B cell (primary cell): ENCODE measurements around the gene SMPX. TPM values are rescaled to one million over a fixed set of nuclear protein-coding genes. Genes with fewer than 3 reads are reported as not detected.

Experiments used
- ATAC-seq: fragments of 200-7000 bp; cut with Tn5 transposase; one replicate; pipeline ENCODE4 v1.10.0; 2021; ENCODE audit warnings: low read depth, mild to moderate bottlenecking, moderate number of reproducible peaks, moderate library complexity
- CTCF ChIA-PET: fragments of 350-600 bp; sonication (Branson Sonifier 250); formaldehyde crosslinking; loops from one replicate; lab custom pipeline; 2021; ENCODE audit warnings: antibody characterized with exemption, inconsistent platforms; lab: Charles Lee
- POLR2A ChIA-PET: fragments of 350-600 bp; sonication (Branson Sonifier 250); formaldehyde crosslinking; loops from one replicate; lab custom pipeline; 2021; ENCODE audit warnings: antibody characterized with exemption; lab: Charles Lee
- DNase-seq: peaks from one replicate; pipeline ENCODE4 v3.0.0; 2013
- H2AFZ ChIP-seq: 2 replicates; pipeline ENCODE4 v1.6.1; 2012; ENCODE audit warnings: mild to moderate bottlenecking, low read depth, low read length; ENCODE audit not compliant: insufficient read depth, poor library complexity, severe bottlenecking
- H3K27ac ChIP-seq, 2 donors: 1 replicate in 1 of 2; 2 replicates in 1 of 2; pipeline ENCODE4 v1.5.1; 2012 to 2013; ENCODE audit warnings: low read length in 2 of 2, mild to moderate bottlenecking in 2 of 2, moderate library complexity in 1 of 2
- H3K27me3 ChIP-seq, 4 experiments: fragments of 200-600 bp in 1 of 4; sonication (generic) in 1 of 4; replicated peaks in 1 of 4; 1 replicate in 2 of 4; 2 replicates in 2 of 4; pipeline versions ENCODE4 v1.6.1 to v1.7.0; 2013 to 2016; ENCODE audit warnings: low read length in 3 of 4, mild to moderate bottlenecking in 2 of 4, mixed read lengths in 1 of 4, moderate library complexity in 1 of 4; ENCODE audit not compliant: insufficient read depth in 4 of 4, control insufficient read depth in 3 of 4; ENCODE audit errors: control extremely low read depth in 1 of 4
- H3K36me3 ChIP-seq, 2 experiments: replicated peaks in 1 of 2; 1 replicate in 1 of 2; 2 replicates in 1 of 2; pipeline versions ENCODE4 v1.6.1 to v1.7.1; 2013; ENCODE audit warnings: low read length in 1 of 2; ENCODE audit not compliant: insufficient read depth in 2 of 2, control insufficient read depth in 1 of 2; ENCODE audit errors: control extremely low read depth in 1 of 2, extremely low read depth in 1 of 2
- H3K4me1 ChIP-seq, 2 donors: fragments of 200-600 bp in 1 of 2; sonication (generic) in 1 of 2; 1 replicate in 1 of 2; 2 replicates in 1 of 2; pipeline versions ENCODE4 v1.5.1 to v1.6.1; 2013 to 2017; ENCODE audit warnings: low read length in 2 of 2; ENCODE audit not compliant: control insufficient read depth in 2 of 2, insufficient read depth in 2 of 2
- H3K4me2 ChIP-seq: replicated peaks from 2 replicates; pipeline ENCODE3; 2012; ENCODE audit warnings: mild to moderate bottlenecking, low read depth, low read length; ENCODE audit not compliant: poor library complexity, severe bottlenecking
- H3K4me3 ChIP-seq, 5 experiments: fragments of 200-600 bp in 1 of 5; sonication (generic) in 1 of 5; 1 replicate in 3 of 5; 2 replicates in 2 of 5; pipeline versions ENCODE4 v1.5.1 to v1.7.0; 2011 to 2016; ENCODE audit warnings: low read length in 4 of 5, mild to moderate bottlenecking in 4 of 5, low read depth in 2 of 5, control low read depth in 1 of 5, moderate library complexity in 1 of 5; ENCODE audit not compliant: insufficient read depth in 1 of 5; ENCODE audit errors: control extremely low read depth in 1 of 5, extremely low read depth in 1 of 5
- H3K79me2 ChIP-seq: fragments of 200-600 bp; sonication (generic); one replicate; pipeline ENCODE4 v1.6.0; 2016; ENCODE audit warnings: low read length; ENCODE audit not compliant: control insufficient read depth, insufficient read depth
- H3K9ac ChIP-seq: fragments of 200-600 bp; sonication (generic); 2 replicates; pipeline ENCODE4 v1.6.1; 2017; ENCODE audit warnings: mild to moderate bottlenecking, low read length, moderate library complexity
- H3K9me3 ChIP-seq, 3 donors: one replicate each; pipeline versions ENCODE4 v1.6.1 to v1.7.1; 2013; ENCODE audit warnings: low read length in 2 of 3; ENCODE audit not compliant: control insufficient read depth in 2 of 3, insufficient read depth in 1 of 3; ENCODE audit errors: control extremely low read depth in 1 of 3
- H4K20me1 ChIP-seq: 2 replicates; pipeline ENCODE4 v1.6.0; 2012; ENCODE audit warnings: mild to moderate bottlenecking, low read length; ENCODE audit not compliant: insufficient read depth, control insufficient read depth, poor library complexity, severe bottlenecking
- H3K27ac Mint-ChIP-seq: one replicate; pipeline ENCODE4 v1.8.0; 2021; ENCODE audit warnings: mixed read lengths
- H3K27me3 Mint-ChIP-seq: one replicate; pipeline ENCODE4 v1.8.0; 2021; ENCODE audit warnings: mixed read lengths
- H3K4me1 Mint-ChIP-seq: one replicate; pipeline ENCODE4 v1.8.0; 2021; ENCODE audit warnings: mixed read lengths
- H3K4me3 Mint-ChIP-seq: one replicate; pipeline ENCODE4 v1.8.0; 2021; ENCODE audit warnings: mixed read lengths
- H3K9me3 Mint-ChIP-seq: one replicate; pipeline ENCODE4 v1.8.0; 2022; ENCODE audit warnings: mixed read lengths; ENCODE audit not compliant: insufficient read depth
- EZH2 ChIP-seq: IDR thresholded peaks from 2 replicates; pipeline ENCODE4 v1.6.1; 2012; ENCODE audit warnings: borderline replicate concordance, low read depth, mild to moderate bottlenecking, moderate library complexity, low read length; ENCODE audit not compliant: insufficient read depth, poor library complexity, severe bottlenecking
- WGBS: methylation state at CpG from one replicate; pipeline ENCODE4 v1.1.5; 2013; ENCODE audit warnings: missing lambda C conversion rate; ENCODE audit not compliant: insufficient coverage; 5-methylcytosine and 5-hydroxymethylcytosine counted together
- intact Hi-C: fragments of 100-400 bp; cut with micrococcal nuclease; formaldehyde crosslinking; loops from one replicate; pipeline ENCODE4 v1.10.0; 2022
- polyA plus RNA-seq: library from polyadenylated mRNA; depleted of rRNA; stranded (reverse); fragments of >200 nt; gene quantifications from 2 replicates; pipeline ENCODE4 v1.2.3, GENCODE V29; 2012
- total RNA-seq, 2 donors: library from RNA; stranded (reverse); fragments of 120-200 nt in 1 of 2; gene quantifications; 1 replicate in 1 of 2; 2 replicates in 1 of 2; pipeline versions ENCODE4 v1.2.3 to v1.2.4, GENCODE V29; 2013 to 2022
- TF ChIP-seq, protein P1 (sequence below): fragments of 200-600 bp; IDR thresholded peaks from one replicate; pipeline ENCODE4 v1.8.0; 2022; ENCODE audit warnings: antibody characterized with exemption, mild to moderate bottlenecking

Gene SMPX
- total and polyA plus RNA-seq, 2 donors (not counting 1 experiment from before 2014, with no cell fraction given), result not detected

DNA sequence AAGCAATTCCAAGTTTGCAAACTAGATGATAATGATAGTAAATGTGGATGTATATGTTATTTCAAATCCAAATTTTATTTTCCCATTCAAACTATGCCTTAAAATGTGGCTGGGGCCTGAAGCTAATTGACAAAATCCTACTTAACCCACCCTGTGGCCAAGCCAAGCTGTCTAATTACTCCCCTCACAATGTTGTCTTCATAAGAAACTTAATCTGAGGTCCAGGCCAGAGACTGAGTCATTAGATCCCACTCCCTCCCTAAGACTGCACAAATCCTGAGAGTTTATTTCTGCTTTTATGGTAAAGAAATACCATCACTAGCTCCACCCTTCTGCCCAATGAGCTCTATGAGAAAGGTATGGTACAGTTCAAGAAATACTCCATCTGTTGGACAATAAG lies 16.6 kb downstream of the SMPX start:
- no peak overlapping the region for H2AFZ ChIP-seq
- no peak for ATAC-seq
- TF ChIP-seq, protein P1, sequence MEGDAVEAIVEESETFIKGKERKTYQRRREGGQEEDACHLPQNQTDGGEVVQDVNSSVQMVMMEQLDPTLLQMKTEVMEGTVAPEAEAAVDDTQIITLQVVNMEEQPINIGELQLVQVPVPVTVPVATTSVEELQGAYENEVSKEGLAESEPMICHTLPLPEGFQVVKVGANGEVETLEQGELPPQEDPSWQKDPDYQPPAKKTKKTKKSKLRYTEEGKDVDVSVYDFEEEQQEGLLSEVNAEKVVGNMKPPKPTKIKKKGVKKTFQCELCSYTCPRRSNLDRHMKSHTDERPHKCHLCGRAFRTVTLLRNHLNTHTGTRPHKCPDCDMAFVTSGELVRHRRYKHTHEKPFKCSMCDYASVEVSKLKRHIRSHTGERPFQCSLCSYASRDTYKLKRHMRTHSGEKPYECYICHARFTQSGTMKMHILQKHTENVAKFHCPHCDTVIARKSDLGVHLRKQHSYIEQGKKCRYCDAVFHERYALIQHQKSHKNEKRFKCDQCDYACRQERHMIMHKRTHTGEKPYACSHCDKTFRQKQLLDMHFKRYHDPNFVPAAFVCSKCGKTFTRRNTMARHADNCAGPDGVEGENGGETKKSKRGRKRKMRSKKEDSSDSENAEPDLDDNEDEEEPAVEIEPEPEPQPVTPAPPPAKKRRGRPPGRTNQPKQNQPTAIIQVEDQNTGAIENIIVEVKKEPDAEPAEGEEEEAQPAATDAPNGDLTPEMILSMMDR, result no peak
- TF ChIP-seq EZH2, result no peak
- H3K9ac ChIP-seq, result no peak overlapping the region
- H3K4me1 ChIP-seq, result no peaks in the 10 kb centered on the region
- H3K27me3 ChIP-seq, result no peaks in the 10 kb centered on the region
- ChIA-PET CTCF (interaction anchor here (1.2 to 1.9 kb wide), 3 partner anchors 10 to 1212 kb away, joined by 4 to 6 read pairs (median 6); no protein-coding TSS in a partner anchor), POLR2A (no interaction called here)
- H3K27ac ChIP-seq, result no peak overlapping the region
- DNase-seq, result no peak
- no peak overlapping the region for H3K4me2 ChIP-seq
- H3K36me3 ChIP-seq, result no peaks in the 10 kb centered on the region
- Mint-ChIP-seq H3K4me3 (no peak overlapping the region), H3K4me1 (no peaks in the 10 kb centered on the region), H3K9me3 (no peaks in the 10 kb centered on the region), H3K27ac (no peak overlapping the region), H3K27me3 (peaks cover 4% of the 10 kb centered on the region)
- no peak overlapping the region for H3K4me3 ChIP-seq
- H3K9me3 ChIP-seq, result no peaks in the 10 kb centered on the region
- no peaks in the 10 kb centered on the region for H4K20me1 ChIP-seq
- no peaks in the 10 kb centered on the region for H3K79me2 ChIP-seq
- intact Hi-C loops, result loop anchor here (10.0 kb wide), 1 partner anchor 247 kb away; no protein-coding TSS in a partner anchor

DNA sequence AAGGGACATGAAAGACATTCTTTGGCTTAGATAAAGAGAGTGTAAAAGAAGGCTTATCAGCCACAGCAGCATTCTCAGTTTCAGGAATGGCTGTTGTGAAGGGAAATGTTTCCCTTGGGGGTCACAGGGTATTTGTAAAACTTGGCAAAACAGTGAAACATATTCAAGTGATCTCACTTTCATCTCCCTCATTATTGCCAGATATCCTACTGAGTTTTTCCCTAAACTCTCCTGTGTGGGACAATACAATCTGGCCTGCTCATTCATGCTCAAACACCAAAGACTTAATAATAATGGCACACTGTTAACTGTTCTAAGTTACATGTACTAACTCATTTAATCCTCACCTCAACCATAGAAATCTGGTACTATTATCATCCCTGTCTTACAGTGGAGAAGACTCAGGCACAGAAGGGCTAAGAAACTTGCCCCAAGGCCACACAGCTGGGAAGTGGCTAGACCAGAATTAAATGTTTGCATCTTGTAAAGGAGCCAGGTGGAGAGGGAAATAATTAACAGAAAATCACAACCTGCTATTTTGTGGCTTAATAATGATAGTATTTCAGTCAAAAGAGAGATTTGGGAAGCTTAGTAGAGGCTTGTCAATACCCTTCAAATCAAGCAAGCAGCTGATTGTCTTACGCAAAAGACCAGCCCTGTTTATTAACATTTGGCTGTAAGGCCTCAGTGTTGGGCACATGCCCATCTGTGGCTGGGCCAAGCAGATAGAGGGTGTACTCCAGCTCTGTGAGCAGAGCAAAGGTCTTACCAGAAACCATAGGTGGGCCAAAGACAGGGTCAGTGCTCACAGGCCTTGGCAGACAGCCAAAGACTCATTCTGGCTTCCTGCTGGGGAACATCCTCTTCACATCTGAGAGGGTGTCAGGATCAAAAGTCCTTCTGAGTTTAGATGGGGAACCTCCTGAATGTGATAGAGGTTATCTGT lies 17.3 kb downstream of the SMPX start:
- no peaks in the 10 kb centered on the region for H3K9me3 ChIP-seq
- H3K4me1 Mint-ChIP-seq, result no peaks in the 10 kb centered on the region
- no peak overlapping the region for H3K27ac Mint-ChIP-seq
- 100% methylated on average over 1 of the region's 1 CpG for WGBS
- no peak for TF ChIP-seq EZH2
- TF ChIP-seq, protein P1, result no peak
- ChIA-PET POLR2A (no interaction called here), CTCF (interaction anchor here (1.2 to 1.9 kb wide), 3 partner anchors 11 to 1211 kb away, joined by 4 to 6 read pairs (median 6); no protein-coding TSS in a partner anchor)
- H2AFZ ChIP-seq, result no peak overlapping the region
- H3K36me3 ChIP-seq, result no peaks in the 10 kb centered on the region
- H3K4me3 Mint-ChIP-seq, result no peak overlapping the region
- H3K4me1 ChIP-seq, result no peaks in the 10 kb centered on the region
- no peaks in the 10 kb centered on the region for H4K20me1 ChIP-seq
- H3K79me2 ChIP-seq, result no peaks in the 10 kb centered on the region
- no peaks in the 10 kb centered on the region for H3K27me3 ChIP-seq
- peaks cover 8% of the 10 kb centered on the region for H3K27me3 Mint-ChIP-seq
- intact Hi-C loops, result loop anchor here (10.0 kb wide), 1 partner anchor 246 kb away; no protein-coding TSS in a partner anchor
- H3K27ac ChIP-seq, result no peak overlapping the region
- DNase-seq (no peak), ATAC-seq (no peak)
- H3K4me2 ChIP-seq, result no peak overlapping the region
- no peak overlapping the region for H3K4me3 ChIP-seq
- no peak overlapping the region for H3K9ac ChIP-seq
- H3K9me3 Mint-ChIP-seq, result no peaks in the 10 kb centered on the region
